HK-2 (cell line): Measurements from ENCODE around the gene NOS1AP.
"Not testable (repeated sequence)": the region's sequence is repeated elsewhere in the genome, so short reads cannot be mapped to it uniquely, and the experiment has no call there.

Experiments
- DNase-seq: peaks from one replicate; pipeline ENCODE4 v3.0.0-alpha.2; 2018; ENCODE audit not compliant: unreplicated experiment

NOS1AP gene

GRCh38 chr1:162169031-162169790 is 99.7 kb downstream of the NOS1AP start:
- DNase-seq, result no peak

GRCh38 chr1:162171111-162171510 is 101.6 kb downstream of the NOS1AP start:
- DNase-seq, result no peak

GRCh38 chr1:162172311-162173102 is 103.0 kb downstream of the NOS1AP start:
- no peak for DNase-seq

- DNase-seq, result not testable (repeated sequence)
Observed at GRCh38 chr1:162173607-162174006, 104.1 kb downstream of the NOS1AP start.

GRCh38 chr1:162174027-162174426 is 104.5 kb downstream of the NOS1AP start:
- DNase-seq, result not testable (repeated sequence)

- DNase-seq, result no peak
Observed at GRCh38 chr1:162175379-162176081, 106.0 kb downstream of the NOS1AP start.

GRCh38 chr1:162177126-162177525 is 107.6 kb downstream of the NOS1AP start:
- DNase-seq, result no peak

GRCh38 chr1:162178432-162178831 is 108.9 kb downstream of the NOS1AP start:
- DNase-seq, result no peak

- no peak for DNase-seq
Observed at GRCh38 chr1:162179121-162179520, 109.6 kb downstream of the NOS1AP start.

- no peak for DNase-seq
Observed at GRCh38 chr1:162180813-162181212, 111.3 kb downstream of the NOS1AP start.

- no peak for DNase-seq
Observed at GRCh38 chr1:162182090-162182489, 112.6 kb downstream of the NOS1AP start.

- no peak for DNase-seq
Observed at GRCh38 chr1:162185314-162186025, 116.0 kb downstream of the NOS1AP start.

GRCh38 chr1:162186026-162186374 is 116.5 kb downstream of the NOS1AP start:
- DNase-seq, result no peak

- DNase-seq, result no peak
Observed at GRCh38 chr1:162186406-162186805, 116.9 kb downstream of the NOS1AP start.

- no peak for DNase-seq
Observed at GRCh38 chr1:162187687-162188276, 118.3 kb downstream of the NOS1AP start.

GRCh38 chr1:162189345-162189744 is 119.9 kb downstream of the NOS1AP start:
- no peak for DNase-seq

- no peak for DNase-seq
Observed at GRCh38 chr1:162191396-162192305, 122.2 kb downstream of the NOS1AP start.

- DNase-seq, result no peak
Observed at GRCh38 chr1:162192306-162192678, 122.8 kb downstream of the NOS1AP start.

GRCh38 chr1:162192763-162193162 is 123.3 kb downstream of the NOS1AP start:
- no peak for DNase-seq

- no peak for DNase-seq
Observed at GRCh38 chr1:162193221-162193620, 123.7 kb downstream of the NOS1AP start.

- DNase-seq, result no peak
Observed at GRCh38 chr1:162193815-162194214, 124.3 kb downstream of the NOS1AP start.
